Nephron progenitor cell (in vitro differentiated cells): Measurements from ENCODE around the gene CMTM6.

ENCODE experiments used
- DNase-seq: peaks from one replicate; pipeline ENCODE4 v3.0.0; 2021
- H3K27ac Mint-ChIP-seq: 2 replicates; pipeline ENCODE4 v1.8.0; 2021; ENCODE audit warnings: mild to moderate bottlenecking, moderate library complexity, mixed read lengths
- H3K27me3 Mint-ChIP-seq: 2 replicates; pipeline ENCODE4 v1.8.0; 2021; ENCODE audit warnings: mild to moderate bottlenecking, low read depth, mixed read lengths; ENCODE audit not compliant: poor library complexity
- H3K36me3 Mint-ChIP-seq: 2 replicates; pipeline ENCODE4 v1.8.0; 2021; ENCODE audit warnings: low read depth, mixed read lengths
- H3K4me1 Mint-ChIP-seq: 2 replicates; pipeline ENCODE4 v1.8.0; 2021; ENCODE audit warnings: mixed read lengths
- H3K4me3 Mint-ChIP-seq: 2 replicates; pipeline ENCODE4 v1.8.0; 2021; ENCODE audit warnings: mild to moderate bottlenecking, moderate library complexity, mixed read lengths
- H3K9me3 Mint-ChIP-seq: 2 replicates; pipeline ENCODE4 v1.8.0; 2021; ENCODE audit warnings: mild to moderate bottlenecking, moderate library complexity, mixed read lengths
- CTCF ChIP-seq: fragments of 200-600 bp; sonication (generic); IDR thresholded peaks from 2 replicates; pipeline ENCODE4 v1.5.0; 2021; ENCODE audit warnings: antibody characterized with exemption

The CMTM6 gene

GRCh38 chr3:32434206-32434605, 68.4 kb downstream of the CMTM6 start:
- DNase-seq: no peak
- Mint-ChIP-seq H3K27me3 (peaks cover 5% of the 10 kb centered on the region), H3K27ac (no peak overlapping the region), H3K9me3 (no peaks in the 10 kb centered on the region), H3K4me3 (no peak overlapping the region), H3K4me1 (peaks cover 20% of the 10 kb centered on the region), H3K36me3 (peaks cover 6% of the 10 kb centered on the region)
- TF ChIP-seq CTCF: no peak

- H3K27ac Mint-ChIP-seq: peak overlapping the region; percentile 35
- H3K27me3 Mint-ChIP-seq: peaks cover 5% of the 10 kb centered on the region
- DNase-seq: no peak
- no peak overlapping the region for H3K4me3 Mint-ChIP-seq
- peaks cover 6% of the 10 kb centered on the region for H3K36me3 Mint-ChIP-seq
- H3K4me1 Mint-ChIP-seq: peaks cover 21% of the 10 kb centered on the region
- TF ChIP-seq CTCF: no peak
- no peaks in the 10 kb centered on the region for H3K9me3 Mint-ChIP-seq
Observed at GRCh38 chr3:32432711-32433530, 69.7 kb downstream of the CMTM6 start.

- no peak for TF ChIP-seq CTCF
- peaks cover 25% of the 10 kb centered on the region for H3K4me1 Mint-ChIP-seq
- no peak overlapping the region for H3K27ac Mint-ChIP-seq
- H3K27me3 Mint-ChIP-seq: peaks cover 5% of the 10 kb centered on the region
- no peak overlapping the region for H3K4me3 Mint-ChIP-seq
- no peak for DNase-seq
- H3K36me3 Mint-ChIP-seq: peaks cover 6% of the 10 kb centered on the region
- H3K9me3 Mint-ChIP-seq: no peaks in the 10 kb centered on the region
Observed at GRCh38 chr3:32432045-32432710, 70.5 kb downstream of the CMTM6 start.

- Mint-ChIP-seq H3K36me3 (peaks cover 6% of the 10 kb centered on the region), H3K9me3 (no peaks in the 10 kb centered on the region), H3K27me3 (peaks cover 5% of the 10 kb centered on the region), H3K4me1 (peaks cover 25% of the 10 kb centered on the region), H3K4me3 (no peak overlapping the region), H3K27ac (no peak overlapping the region)
- no peak for TF ChIP-seq CTCF
- DNase-seq: no peak
Observed at GRCh38 chr3:32431481-32431880, 71.2 kb downstream of the CMTM6 start.
